Epithelial cell of prostate (primary cell): ENCODE measurements around the gene ZFYVE9.
A peak's percentile ranks its signal among the peaks of the same experiment; 100 is the strongest.
"Not testable (repeated sequence)": the region's sequence is repeated elsewhere in the genome, so short reads cannot be mapped to it uniquely, and the experiment has no call there.

Experiments used
- DNase-seq: peaks from one replicate; pipeline ENCODE4 v3.0.0-alpha.2; 2011; ENCODE audit warnings: low read depth, low spot score
- H3K27ac ChIP-seq: fragments of 450-650 bp; 2 replicates; pipeline ENCODE4 v1.5.1; 2017; ENCODE audit warnings: mild to moderate bottlenecking

The ZFYVE9 gene

GRCh38 chr1:52189898-52190480 lies 48.1 kb downstream of the ZFYVE9 start:
- DNase-seq: no peak
- no peak overlapping the region for H3K27ac ChIP-seq

GRCh38 chr1:52190500-52191252 lies 48.8 kb downstream of the ZFYVE9 start:
- H3K27ac ChIP-seq: peak overlapping the region; percentile 77
- no peak for DNase-seq

GRCh38 chr1:52191395-52191965 lies 49.6 kb downstream of the ZFYVE9 start:
- DNase-seq: no peak
- peak overlapping the region; percentile 77 for H3K27ac ChIP-seq

GRCh38 chr1:52192024-52192423 lies 50.1 kb downstream of the ZFYVE9 start:
- no peak for DNase-seq

GRCh38 chr1:52192436-52192835 lies 50.5 kb downstream of the ZFYVE9 start:
- DNase-seq: no peak
- peak overlapping the region; percentile 77 for H3K27ac ChIP-seq

More at GRCh38 chr1:52192024-52192423, 50.1 kb downstream of the ZFYVE9 start:
- H3K27ac ChIP-seq: peak overlapping the region; percentile 77

GRCh38 chr1:52193985-52194384 lies 52.1 kb downstream of the ZFYVE9 start:
- no peak for DNase-seq
- no peak overlapping the region for H3K27ac ChIP-seq

- DNase-seq: no peak
- H3K27ac ChIP-seq: no peak overlapping the region
These were observed 53.3 kb downstream of the ZFYVE9 start for GRCh38 chr1:52195161-52195560.

- no peak for DNase-seq
- no peak overlapping the region for H3K27ac ChIP-seq
These were observed 62.2 kb downstream of the ZFYVE9 start for GRCh38 chr1:52203935-52204625.

GRCh38 chr1:52204696-52205095 lies 62.8 kb downstream of the ZFYVE9 start:
- no peak overlapping the region for H3K27ac ChIP-seq
- no peak for DNase-seq

- H3K27ac ChIP-seq, DNase-seq: not testable (repeated sequence)
These were observed 64.8 kb downstream of the ZFYVE9 start for GRCh38 chr1:52206686-52207085.

GRCh38 chr1:52209429-52209828 lies 67.5 kb downstream of the ZFYVE9 start:
- peak; percentile 89 for DNase-seq
- H3K27ac ChIP-seq: peak overlapping the region; percentile 98

- peak; percentile 84 for DNase-seq
- H3K27ac ChIP-seq: peak overlapping the region; percentile 98
These were observed 68.2 kb downstream of the ZFYVE9 start for GRCh38 chr1:52210044-52210443.

- DNase-seq: no peak
These were observed 75.1 kb downstream of the ZFYVE9 start for GRCh38 chr1:52216907-52217458.

GRCh38 chr1:52225174-52225573 lies 83.3 kb downstream of the ZFYVE9 start:
- H3K27ac ChIP-seq: no peak overlapping the region
- DNase-seq: no peak

More at GRCh38 chr1:52216907-52217458, 75.1 kb downstream of the ZFYVE9 start:
- no peak overlapping the region for H3K27ac ChIP-seq

- no peak for DNase-seq
- H3K27ac ChIP-seq: no peak overlapping the region
These were observed 87.6 kb downstream of the ZFYVE9 start for GRCh38 chr1:52229494-52229893.

- no peak for DNase-seq
- no peak overlapping the region for H3K27ac ChIP-seq
These were observed 91.6 kb downstream of the ZFYVE9 start for GRCh38 chr1:52233463-52233862.

GRCh38 chr1:52234014-52234413 lies 92.1 kb downstream of the ZFYVE9 start:
- peak overlapping the region; percentile 44 for H3K27ac ChIP-seq
- no peak for DNase-seq

- H3K27ac ChIP-seq: peak overlapping the region; percentile 44
- no peak for DNase-seq
These were observed 92.8 kb downstream of the ZFYVE9 start for GRCh38 chr1:52234708-52235107.

GRCh38 chr1:52235646-52236045 lies 93.8 kb downstream of the ZFYVE9 start:
- DNase-seq: no peak
- H3K27ac ChIP-seq: no peak overlapping the region

- peak overlapping the region; percentile 82 for H3K27ac ChIP-seq
- DNase-seq: peak; percentile 39
These were observed 95.5 kb downstream of the ZFYVE9 start for GRCh38 chr1:52237430-52237829.

GRCh38 chr1:52238474-52238873 lies 96.6 kb downstream of the ZFYVE9 start:
- peak; percentile 48 for DNase-seq
- peak overlapping the region; percentile 82 for H3K27ac ChIP-seq
